Loucy (cell line): ENCODE data around the gene SPOCK2.

Experiments
- H2AFZ ChIP-seq: fragments of 200-600 bp; sonication (generic); 2 replicates; pipeline ENCODE4 v1.6.0; 2016; ENCODE audit warnings: antibody characterized with exemption, mild to moderate bottlenecking, low read length, moderate library complexity
- H3F3A ChIP-seq: fragments of 200-600 bp; 2 replicates; pipeline ENCODE4 v1.6.0; 2016; ENCODE audit warnings: antibody characterized with exemption, low read depth, mild to moderate bottlenecking
- H3K27me3 ChIP-seq: fragments of 200-600 bp; sonication (generic); 2 replicates; pipeline ENCODE4 v1.6.1; 2014; ENCODE audit warnings: low read length, mild to moderate bottlenecking; ENCODE audit not compliant: insufficient read depth, poor library complexity, severe bottlenecking
- H3K36me3 ChIP-seq: fragments of 200-600 bp; sonication (generic); 2 replicates; pipeline ENCODE4 v1.6.1; 2016; ENCODE audit warnings: low read length; ENCODE audit not compliant: insufficient read depth
- H3K4me1 ChIP-seq: fragments of 200-600 bp; sonication (generic); 2 replicates; pipeline ENCODE4 v1.5.1; 2014; ENCODE audit warnings: low read length, mild to moderate bottlenecking; ENCODE audit not compliant: insufficient read depth, poor library complexity, severe bottlenecking
- H3K4me2 ChIP-seq: fragments of 200-600 bp; sonication (generic); 2 replicates; pipeline ENCODE4 v1.6.0; 2014; ENCODE audit warnings: antibody characterized with exemption, low read length, low read depth, mild to moderate bottlenecking; ENCODE audit not compliant: poor library complexity, severe bottlenecking
- H3K4me3 ChIP-seq: fragments of 200-600 bp; sonication (generic); 2 replicates; pipeline ENCODE4 v1.5.1; 2014; ENCODE audit warnings: low read length, mild to moderate bottlenecking, mixed read lengths; ENCODE audit not compliant: poor library complexity, severe bottlenecking
- H3K79me2 ChIP-seq: fragments of 200-600 bp; sonication (generic); 2 replicates; pipeline ENCODE4 v1.6.1; 2014; ENCODE audit warnings: low read length; ENCODE audit not compliant: insufficient read depth
- H3K9ac ChIP-seq: fragments of 200-600 bp; sonication (generic); 2 replicates; pipeline ENCODE4 v1.6.0; 2014; ENCODE audit warnings: mild to moderate bottlenecking, low read depth, low read length, moderate library complexity; ENCODE audit not compliant: poor library complexity, severe bottlenecking
- H3K9me2 ChIP-seq: fragments of 200-600 bp; sonication (generic); replicated peaks from 2 replicates; pipeline ENCODE4 v1.6.1; 2016; ENCODE audit warnings: low read depth, low read length, mixed read lengths
- H3K9me3 ChIP-seq: fragments of 200-600 bp; sonication (generic); 2 replicates; pipeline ENCODE4 v1.6.1; 2014; ENCODE audit warnings: mild to moderate bottlenecking, antibody characterized with exemption, low read length, low read depth; ENCODE audit not compliant: insufficient read depth
- H4K20me1 ChIP-seq: fragments of 200-600 bp; sonication (generic); 2 replicates; pipeline ENCODE4 v1.6.0; 2014; ENCODE audit warnings: antibody characterized with exemption, low read length, mild to moderate bottlenecking; ENCODE audit not compliant: insufficient read depth, poor library complexity, severe bottlenecking
- EZH2phosphoT487 ChIP-seq: fragments of 200-600 bp; IDR thresholded peaks from 2 replicates; pipeline ENCODE4 v1.6.1; 2018; ENCODE audit warnings: antibody characterized with exemption, mild to moderate bottlenecking, moderate library complexity, borderline replicate concordance
- TF ChIP-seq, protein P1 (sequence below): fragments of 200-600 bp; sonication (generic); conservative IDR thresholded peaks from 2 replicates; pipeline ENCODE4 v1.5.1; 2014; ENCODE audit warnings: mild to moderate bottlenecking, antibody characterized with exemption, low read length

Gene SPOCK2

GRCh38 chr10:72114706-72115450 lies 26.5 kb upstream of the SPOCK2 start:
- no peaks in the 10 kb centered on the region for H4K20me1 ChIP-seq

GRCh38 chr10:72110673-72111401 lies 22.5 kb upstream of the SPOCK2 start:
- H2AFZ ChIP-seq = no peak overlapping the region
- H3K9me3 ChIP-seq = no peaks in the 10 kb centered on the region
- no peak overlapping the region for H3K4me2 ChIP-seq
- H3K79me2 ChIP-seq = no peaks in the 10 kb centered on the region
- no peak overlapping the region for H3K9ac ChIP-seq
- 0 out of 2 replicates have a peak, but pooled peaks cover 4% of the 10 kb centered on the region for H3F3A ChIP-seq
- peaks cover 24% of the 10 kb centered on the region for H3K4me1 ChIP-seq
- no peak overlapping the region for H3K4me3 ChIP-seq
- peaks cover 4% of the 10 kb centered on the region; the same call in 1 of the 2 replicates for H3K36me3 ChIP-seq
- H4K20me1 ChIP-seq = no peaks in the 10 kb centered on the region
- H3K27me3 ChIP-seq = no peaks in the 10 kb centered on the region
- no peaks in the 10 kb centered on the region for H3K9me2 ChIP-seq
- TF ChIP-seq, protein P1, sequence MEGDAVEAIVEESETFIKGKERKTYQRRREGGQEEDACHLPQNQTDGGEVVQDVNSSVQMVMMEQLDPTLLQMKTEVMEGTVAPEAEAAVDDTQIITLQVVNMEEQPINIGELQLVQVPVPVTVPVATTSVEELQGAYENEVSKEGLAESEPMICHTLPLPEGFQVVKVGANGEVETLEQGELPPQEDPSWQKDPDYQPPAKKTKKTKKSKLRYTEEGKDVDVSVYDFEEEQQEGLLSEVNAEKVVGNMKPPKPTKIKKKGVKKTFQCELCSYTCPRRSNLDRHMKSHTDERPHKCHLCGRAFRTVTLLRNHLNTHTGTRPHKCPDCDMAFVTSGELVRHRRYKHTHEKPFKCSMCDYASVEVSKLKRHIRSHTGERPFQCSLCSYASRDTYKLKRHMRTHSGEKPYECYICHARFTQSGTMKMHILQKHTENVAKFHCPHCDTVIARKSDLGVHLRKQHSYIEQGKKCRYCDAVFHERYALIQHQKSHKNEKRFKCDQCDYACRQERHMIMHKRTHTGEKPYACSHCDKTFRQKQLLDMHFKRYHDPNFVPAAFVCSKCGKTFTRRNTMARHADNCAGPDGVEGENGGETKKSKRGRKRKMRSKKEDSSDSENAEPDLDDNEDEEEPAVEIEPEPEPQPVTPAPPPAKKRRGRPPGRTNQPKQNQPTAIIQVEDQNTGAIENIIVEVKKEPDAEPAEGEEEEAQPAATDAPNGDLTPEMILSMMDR = no peak
- TF ChIP-seq EZH2phosphoT487 = no peak

More at GRCh38 chr10:72114706-72115450, 26.5 kb upstream of the SPOCK2 start:
- no peaks in the 10 kb centered on the region for H3K27me3 ChIP-seq
- no peaks in the 10 kb centered on the region for H3F3A ChIP-seq
- no peak overlapping the region for H3K4me3 ChIP-seq
- H3K4me2 ChIP-seq = no peak overlapping the region
- no peaks in the 10 kb centered on the region for H3K4me1 ChIP-seq
- H3K9me2 ChIP-seq = no peaks in the 10 kb centered on the region
- H3K36me3 ChIP-seq = peaks cover 19% of the 10 kb centered on the region
- no peak overlapping the region for H3K9ac ChIP-seq
- TF ChIP-seq EZH2phosphoT487 = no peak
- TF ChIP-seq, protein P1 = no peak
- peaks cover 5% of the 10 kb centered on the region; the same call in 1 of the 2 replicates for H3K9me3 ChIP-seq
- no peaks in the 10 kb centered on the region for H3K79me2 ChIP-seq
- no peak overlapping the region for H2AFZ ChIP-seq

GRCh38 chr10:72109636-72110157 lies 21.3 kb upstream of the SPOCK2 start:
- H2AFZ ChIP-seq = no peak overlapping the region
- no peak overlapping the region for H3K4me3 ChIP-seq
- no peaks in the 10 kb centered on the region for H4K20me1 ChIP-seq
- H3K79me2 ChIP-seq = no peaks in the 10 kb centered on the region
- no peaks in the 10 kb centered on the region for H3K9me3 ChIP-seq
- H3F3A ChIP-seq = 0 out of 2 replicates have a peak, but pooled peaks cover 4% of the 10 kb centered on the region
- no peaks in the 10 kb centered on the region for H3K27me3 ChIP-seq
- H3K36me3 ChIP-seq = peaks cover 4% of the 10 kb centered on the region; the same call in 1 of the 2 replicates
- H3K9me2 ChIP-seq = no peaks in the 10 kb centered on the region
- H3K9ac ChIP-seq = no peak overlapping the region
- H3K4me1 ChIP-seq = peaks cover 24% of the 10 kb centered on the region
- no peak overlapping the region for H3K4me2 ChIP-seq
- TF ChIP-seq, protein P1 = no peak
- TF ChIP-seq EZH2phosphoT487 = no peak
